GM21367 (cell line): ENCODE data around the gene PRDM5.

Experiments used
- ATAC-seq: cut with Tn5 transposase; IDR thresholded peaks from one replicate; pipeline ENCODE4 v1.9.1; 2021; ENCODE audit not compliant: unreplicated experiment

The PRDM5 gene

GRCh38 chr4:120915336-120915735 lies 7.2 kb downstream of the PRDM5 start:
- ATAC-seq = no peak

- ATAC-seq = no peak
Measured at GRCh38 chr4:120903419-120903818, 19.1 kb downstream of the PRDM5 start.

- ATAC-seq = no peak
Measured at GRCh38 chr4:120902925-120903324, 19.6 kb downstream of the PRDM5 start.

- no peak for ATAC-seq
Measured at GRCh38 chr4:120901731-120902130, 20.8 kb downstream of the PRDM5 start.

- no peak for ATAC-seq
Measured at GRCh38 chr4:120897981-120898719, 24.4 kb downstream of the PRDM5 start.

- no peak for ATAC-seq
Measured at GRCh38 chr4:120895554-120895953, 27.0 kb downstream of the PRDM5 start.

- ATAC-seq = no peak
Measured at GRCh38 chr4:120893314-120893713, 29.2 kb downstream of the PRDM5 start.

- no peak for ATAC-seq
Measured at GRCh38 chr4:120886191-120886590, 36.3 kb downstream of the PRDM5 start.

GRCh38 chr4:120881846-120882245 lies 40.7 kb downstream of the PRDM5 start:
- ATAC-seq = no peak

- no peak for ATAC-seq
Measured at GRCh38 chr4:120881351-120881750, 41.2 kb downstream of the PRDM5 start.

- no peak for ATAC-seq
Measured at GRCh38 chr4:120877021-120877420, 45.5 kb downstream of the PRDM5 start.

GRCh38 chr4:120874792-120875774 lies 47.4 kb downstream of the PRDM5 start:
- no peak for ATAC-seq

GRCh38 chr4:120873554-120873953 lies 49.0 kb downstream of the PRDM5 start:
- no peak for ATAC-seq

GRCh38 chr4:120871173-120871572 lies 51.4 kb downstream of the PRDM5 start:
- ATAC-seq = no peak

- ATAC-seq = no peak
Measured at GRCh38 chr4:120870279-120870673, 52.2 kb downstream of the PRDM5 start.

GRCh38 chr4:120869613-120870278 lies 52.8 kb downstream of the PRDM5 start:
- no peak for ATAC-seq

- no peak for ATAC-seq
Measured at GRCh38 chr4:120867506-120867905, 55.0 kb downstream of the PRDM5 start.

GRCh38 chr4:120865985-120866384 lies 56.5 kb downstream of the PRDM5 start:
- ATAC-seq = peak; percentile 63

GRCh38 chr4:120864969-120865368 lies 57.6 kb downstream of the PRDM5 start:
- no peak for ATAC-seq

GRCh38 chr4:120862432-120862831 lies 60.1 kb downstream of the PRDM5 start:
- ATAC-seq = no peak

GRCh38 chr4:120861852-120862251 lies 60.7 kb downstream of the PRDM5 start:
- no peak for ATAC-seq
